HG03565 (cell line): ENCODE data around the gene TMPRSS7.

Experiments used
- ATAC-seq: cut with Tn5 transposase; IDR thresholded peaks from one replicate; pipeline ENCODE4 v1.9.1; 2021; ENCODE audit warnings: mild to moderate bottlenecking, moderate library complexity; ENCODE audit not compliant: unreplicated experiment

TMPRSS7 gene

DNA sequence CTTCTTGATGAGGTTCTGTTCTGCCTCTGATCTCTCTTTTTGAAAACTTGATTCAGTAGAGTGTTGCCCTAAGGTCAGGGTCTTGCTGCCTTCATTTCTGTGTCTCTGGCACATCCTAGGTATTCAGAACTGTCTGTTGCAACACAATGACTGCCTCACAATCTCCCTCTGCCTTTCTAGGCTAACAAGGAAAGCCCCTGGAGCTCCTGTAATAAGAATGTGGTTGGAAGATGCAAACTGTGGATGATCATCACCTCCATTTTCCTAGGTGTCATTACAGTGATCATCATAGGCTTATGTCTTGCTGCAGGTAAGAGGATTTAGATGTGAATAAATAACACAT lies 58.6 kb downstream of the TMPRSS7 start:
- no peak for ATAC-seq

DNA sequence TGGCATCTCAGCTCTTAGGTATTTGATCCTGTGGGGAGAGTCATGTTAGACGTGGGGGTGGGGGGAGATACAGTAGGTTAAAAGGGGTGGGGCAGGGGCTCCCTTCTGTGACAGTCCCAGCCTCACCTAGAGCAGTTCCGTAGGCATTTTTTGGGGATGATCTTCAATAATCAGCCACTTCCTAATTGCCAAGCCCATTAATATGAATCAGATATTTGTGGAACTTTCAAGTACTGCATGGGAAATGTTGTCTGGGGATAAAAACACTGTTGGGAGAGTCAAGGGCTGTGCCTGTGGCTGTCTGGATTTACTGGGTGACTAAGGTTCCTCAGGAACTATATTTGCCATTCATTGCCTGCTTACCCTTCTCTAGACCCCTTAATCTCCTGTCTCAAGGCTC lies 61.2 kb downstream of the TMPRSS7 start:
- ATAC-seq, result no peak

DNA sequence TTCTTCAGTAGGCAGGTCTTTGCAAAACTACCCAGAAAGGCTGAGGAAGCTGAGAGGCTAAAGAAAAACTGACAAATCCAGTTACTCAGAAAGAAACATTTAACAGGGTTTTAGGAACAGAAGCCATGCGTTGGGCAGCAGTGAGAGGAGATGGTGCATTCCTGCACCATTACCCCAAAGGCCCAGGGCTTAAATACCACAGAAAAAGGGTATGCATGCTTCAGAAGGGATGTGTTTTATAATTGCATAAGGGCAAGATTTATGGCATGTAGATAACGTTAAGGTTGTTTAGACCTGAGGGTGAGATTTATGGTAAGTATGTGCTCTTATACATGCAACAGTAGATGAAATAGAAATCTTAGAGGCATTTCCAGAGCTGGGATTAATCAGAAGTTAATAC lies 61.6 kb downstream of the TMPRSS7 start:
- no peak for ATAC-seq

DNA sequence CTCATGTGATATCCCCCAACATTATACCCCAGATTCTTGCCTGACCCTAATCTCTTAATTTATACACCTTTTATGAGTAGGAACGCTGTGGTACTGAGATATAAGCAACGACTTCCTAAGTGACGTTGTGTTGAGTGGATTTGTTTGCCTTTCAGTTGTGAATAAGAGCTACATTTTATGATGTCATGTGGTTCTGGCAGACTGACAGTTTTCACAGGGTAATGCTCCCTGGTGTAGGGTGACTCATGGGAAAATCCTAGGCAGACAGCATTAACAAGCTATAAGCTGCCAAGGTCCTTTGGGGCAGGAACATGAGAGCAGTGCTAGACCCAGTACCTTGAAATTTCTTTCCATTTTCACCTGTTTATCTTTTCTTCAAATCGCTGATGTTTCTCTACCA lies 62.8 kb downstream of the TMPRSS7 start:
- no peak for ATAC-seq

DNA sequence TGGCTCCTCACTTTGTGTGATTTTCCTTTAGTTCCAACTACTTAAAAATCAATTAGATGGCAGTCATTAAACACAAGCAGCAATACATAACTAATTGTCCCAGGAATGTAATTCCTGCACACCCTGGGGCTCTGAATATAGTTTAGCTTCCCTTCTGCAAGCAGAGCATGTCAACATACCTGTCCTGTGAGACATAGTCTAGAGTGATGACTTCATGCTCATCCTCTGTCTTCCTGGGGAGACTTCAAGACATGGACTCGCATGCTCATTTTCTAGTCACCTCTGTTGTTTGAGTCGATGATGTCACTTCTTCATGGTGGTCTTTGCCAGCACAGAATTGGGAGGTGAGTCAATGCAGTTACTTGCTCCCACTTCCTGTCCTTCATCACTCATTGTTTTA lies 67.4 kb downstream of the TMPRSS7 start:
- no peak for ATAC-seq

DNA sequence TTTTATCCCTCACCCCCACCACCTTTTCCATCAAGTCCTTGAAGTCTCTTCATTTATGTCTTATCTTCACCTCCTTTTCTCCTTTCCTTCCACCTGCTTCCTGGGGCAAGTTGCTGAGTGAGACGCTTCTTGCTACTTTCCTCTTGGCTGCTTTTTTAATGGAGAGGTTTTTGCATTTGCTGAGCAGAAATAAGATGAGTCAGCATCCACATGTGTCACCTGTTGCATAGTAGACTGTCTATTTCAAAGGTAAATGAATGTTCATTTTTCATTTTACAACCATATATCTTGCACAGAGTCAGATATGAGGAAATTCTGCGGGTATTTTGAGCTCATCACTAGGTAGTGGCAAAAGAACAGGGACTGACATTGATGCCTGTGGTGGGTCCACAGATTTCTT lies 70.2 kb downstream of the TMPRSS7 start:
- no peak for ATAC-seq

DNA sequence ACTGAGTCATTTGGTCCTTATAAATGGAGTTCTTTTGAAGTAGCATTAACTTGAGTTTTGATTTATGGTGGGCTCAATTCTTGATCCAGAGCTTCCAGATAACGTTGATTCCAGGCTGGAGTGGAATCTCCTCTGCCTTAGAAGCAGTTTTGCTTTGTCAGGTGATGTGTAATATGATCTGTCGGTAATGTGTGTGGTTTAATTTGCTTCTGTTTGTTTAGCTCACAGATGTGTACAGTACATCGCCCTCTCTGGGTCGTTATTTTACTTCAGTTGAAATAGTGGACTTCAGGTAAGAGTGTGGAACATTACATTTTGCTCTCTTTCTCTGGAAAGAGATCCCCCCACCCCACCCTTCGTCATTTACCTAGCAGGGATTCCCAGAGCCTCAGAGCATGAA lies 74.8 kb downstream of the TMPRSS7 start:
- ATAC-seq, result no peak

DNA sequence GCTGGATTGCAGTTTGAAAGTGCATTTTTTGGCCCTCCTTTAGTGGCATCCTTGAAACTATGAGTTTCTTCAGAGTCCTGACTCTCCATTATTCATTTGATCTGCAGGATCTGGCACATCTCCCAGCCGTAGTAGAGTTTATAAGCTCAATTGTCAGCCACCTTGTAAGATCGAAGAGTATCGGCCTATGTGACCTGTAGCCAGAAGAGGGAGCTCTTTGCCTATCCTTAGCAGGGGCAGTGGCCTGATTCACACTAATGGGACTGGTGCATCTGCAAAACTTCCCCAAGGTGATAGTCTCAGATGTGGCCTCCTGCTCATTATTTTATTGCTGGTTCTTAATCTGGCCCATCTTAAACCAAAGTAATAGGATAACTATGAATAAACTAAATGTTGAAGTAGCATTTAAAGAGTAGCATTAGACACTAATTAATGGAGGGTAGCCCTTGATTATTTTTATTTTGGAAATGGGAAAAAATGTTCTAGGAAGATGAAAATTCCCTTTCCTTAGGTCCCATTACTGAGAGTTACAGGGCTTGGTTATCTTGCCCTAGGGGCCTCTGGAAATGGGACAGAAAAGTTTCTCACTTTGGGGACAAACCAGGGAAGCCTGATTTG lies 77.4 kb downstream of the TMPRSS7 start:
- peak; percentile 36 for ATAC-seq

DNA sequence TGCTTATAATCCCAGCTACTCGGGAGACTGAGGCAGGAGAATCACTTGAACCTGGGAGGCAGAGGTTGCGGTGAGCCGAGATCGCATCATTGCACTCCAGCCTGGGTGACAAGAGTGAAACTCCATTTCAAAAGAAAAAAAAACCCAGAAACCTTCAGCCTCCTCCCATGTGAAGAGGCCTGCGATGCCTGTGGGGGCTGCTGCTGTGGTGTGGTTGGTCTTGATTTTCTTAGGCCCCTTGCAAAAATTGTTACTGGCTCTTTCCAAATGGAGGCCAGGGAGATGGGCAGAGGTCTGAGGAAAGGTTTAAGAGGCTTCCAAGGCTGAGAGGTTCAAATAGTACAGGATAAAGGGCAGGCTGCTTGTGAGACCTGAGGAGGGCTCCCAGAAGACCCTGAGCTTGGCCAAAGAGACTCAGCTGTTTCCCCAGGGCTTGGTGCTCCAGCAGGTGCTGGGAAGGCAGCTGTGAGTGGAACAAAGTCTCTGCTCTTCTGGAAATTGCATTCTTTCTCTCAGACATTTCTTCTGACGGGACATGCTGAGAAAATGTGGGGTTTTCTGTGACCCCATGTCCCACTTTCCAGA lies 80.1 kb downstream of the TMPRSS7 start:
- ATAC-seq, result no peak

DNA sequence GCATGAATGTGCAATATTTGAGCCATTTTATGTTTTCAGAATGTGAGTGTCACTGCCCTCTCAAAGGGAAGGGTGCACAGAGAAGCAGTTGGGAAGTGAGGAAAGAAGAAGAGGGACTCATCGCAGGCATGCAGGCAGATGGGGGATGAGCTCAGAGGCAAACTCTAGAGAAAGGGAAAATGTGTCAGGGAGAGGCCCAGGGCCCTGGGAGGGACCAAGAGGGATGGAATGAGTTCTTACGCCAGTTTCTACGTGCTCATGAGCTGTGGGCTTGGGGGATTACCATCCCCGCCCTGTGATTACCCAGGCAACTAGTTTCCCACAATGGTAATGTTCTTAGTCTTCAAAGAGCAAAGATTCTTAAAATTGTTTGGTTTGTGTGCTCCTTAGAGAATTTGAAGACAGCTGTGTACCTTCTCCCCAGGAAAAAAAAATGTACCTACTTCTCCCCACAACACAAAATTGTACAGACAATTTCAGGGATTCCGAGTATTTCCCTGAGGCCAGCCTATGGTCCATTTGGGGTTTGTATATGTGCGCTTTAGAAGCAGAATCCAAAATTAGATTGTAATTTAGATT lies 80.7 kb downstream of the TMPRSS7 start:
- ATAC-seq, result peak; percentile 31

DNA sequence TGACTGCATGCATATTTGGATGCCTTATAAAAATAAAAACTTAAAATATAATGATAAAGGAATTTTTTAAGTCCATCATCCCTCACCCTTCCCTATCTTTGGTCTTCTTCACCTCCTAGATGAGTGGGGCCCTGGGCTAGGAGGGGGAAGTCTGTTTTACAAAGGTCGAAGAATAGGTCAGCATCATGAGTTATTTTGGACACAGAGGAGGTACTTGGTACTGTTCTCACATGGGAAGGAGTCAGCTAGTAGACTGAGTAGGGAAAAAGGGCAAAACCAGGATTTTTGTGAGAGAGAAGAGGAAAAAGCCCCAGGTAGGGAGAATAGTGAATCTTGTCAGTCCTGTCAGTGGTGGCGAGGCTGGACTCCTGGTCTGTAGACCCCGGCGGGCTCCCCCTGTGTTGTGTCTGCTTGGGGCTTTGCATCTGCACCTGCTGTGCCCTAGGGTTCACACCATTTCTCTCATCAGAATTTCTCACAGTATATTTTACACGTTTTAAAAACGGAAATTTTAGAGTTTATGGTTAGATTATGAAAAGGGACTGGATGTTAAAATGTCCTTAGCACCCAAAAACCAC lies 81.4 kb downstream of the TMPRSS7 start:
- no peak for ATAC-seq

DNA sequence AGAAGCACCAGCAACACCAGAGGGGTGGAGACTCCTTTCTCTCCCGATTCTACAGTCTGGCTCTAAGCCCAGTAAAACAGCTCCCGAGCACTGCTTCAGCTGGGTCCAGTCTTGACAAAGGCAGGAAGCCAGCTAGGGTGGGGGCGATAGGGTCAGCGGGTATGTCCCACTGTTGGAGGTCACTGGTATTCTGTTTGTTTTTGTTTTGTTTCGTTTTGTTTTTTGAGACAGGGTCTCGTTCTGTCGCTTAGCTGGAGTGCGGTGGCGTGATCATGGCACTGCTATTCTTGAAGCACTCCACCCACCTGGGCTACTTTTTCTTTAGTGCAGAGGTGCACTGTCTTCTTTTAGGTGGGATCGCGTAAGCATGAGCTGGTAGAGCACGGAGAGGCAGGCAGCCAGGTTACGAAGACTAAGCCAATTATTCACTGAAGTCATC lies 82.2 kb downstream of the TMPRSS7 start:
- ATAC-seq, result no peak

DNA sequence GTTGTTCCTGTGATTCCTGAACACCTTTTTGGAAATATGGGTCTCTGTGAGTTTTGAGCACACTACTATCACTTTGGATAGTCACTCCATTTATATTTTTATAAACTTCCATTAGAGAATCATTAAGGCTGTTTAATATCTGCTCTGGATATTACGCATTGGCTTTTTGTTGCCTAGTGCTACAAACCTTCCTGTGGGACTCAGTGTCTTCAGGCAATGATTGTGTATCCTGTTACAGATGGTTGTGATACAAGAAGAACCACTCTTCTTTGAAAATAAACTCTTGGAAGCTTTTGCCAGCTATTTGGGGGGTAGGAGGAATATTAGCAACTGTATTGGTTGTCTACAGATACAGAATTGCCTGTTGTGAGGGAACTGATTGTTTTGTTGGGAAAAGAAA lies 82.9 kb downstream of the TMPRSS7 start:
- ATAC-seq, result no peak

DNA sequence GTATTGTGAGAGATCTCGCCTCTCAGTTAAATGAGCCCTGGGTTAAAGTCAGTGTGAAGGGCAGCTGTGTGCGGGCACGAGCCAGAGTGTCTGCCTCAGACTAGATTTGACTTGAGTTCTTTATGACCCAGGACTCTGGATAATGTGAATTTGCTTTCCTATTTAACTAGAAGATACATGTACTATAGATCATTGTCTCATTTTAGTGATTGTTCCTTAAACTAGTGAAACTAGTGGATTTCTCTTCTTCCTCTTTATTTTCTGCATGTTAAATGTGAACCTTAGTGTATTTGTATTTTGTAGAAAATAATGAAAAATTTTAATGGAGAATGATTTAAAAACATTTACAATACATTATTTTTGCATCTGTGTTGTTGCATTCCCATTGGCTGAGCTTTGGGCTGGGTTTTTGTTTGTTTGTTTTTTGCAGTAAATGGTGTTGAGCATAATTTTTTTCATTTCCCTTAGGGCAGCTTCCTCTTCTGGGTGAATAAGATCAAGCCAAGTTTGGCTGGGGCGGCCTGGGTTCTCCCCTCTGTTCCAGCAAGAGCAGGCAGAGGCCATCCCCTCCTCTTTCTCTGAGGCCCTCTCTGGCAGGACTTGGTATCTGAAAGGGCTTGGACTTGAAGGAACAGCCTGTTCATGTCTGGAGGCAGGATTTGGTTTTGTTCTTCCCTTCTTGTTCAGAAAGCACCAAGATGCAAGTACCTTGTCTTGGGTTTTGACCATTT lies 83.5 kb downstream of the TMPRSS7 start:
- no peak for ATAC-seq

DNA sequence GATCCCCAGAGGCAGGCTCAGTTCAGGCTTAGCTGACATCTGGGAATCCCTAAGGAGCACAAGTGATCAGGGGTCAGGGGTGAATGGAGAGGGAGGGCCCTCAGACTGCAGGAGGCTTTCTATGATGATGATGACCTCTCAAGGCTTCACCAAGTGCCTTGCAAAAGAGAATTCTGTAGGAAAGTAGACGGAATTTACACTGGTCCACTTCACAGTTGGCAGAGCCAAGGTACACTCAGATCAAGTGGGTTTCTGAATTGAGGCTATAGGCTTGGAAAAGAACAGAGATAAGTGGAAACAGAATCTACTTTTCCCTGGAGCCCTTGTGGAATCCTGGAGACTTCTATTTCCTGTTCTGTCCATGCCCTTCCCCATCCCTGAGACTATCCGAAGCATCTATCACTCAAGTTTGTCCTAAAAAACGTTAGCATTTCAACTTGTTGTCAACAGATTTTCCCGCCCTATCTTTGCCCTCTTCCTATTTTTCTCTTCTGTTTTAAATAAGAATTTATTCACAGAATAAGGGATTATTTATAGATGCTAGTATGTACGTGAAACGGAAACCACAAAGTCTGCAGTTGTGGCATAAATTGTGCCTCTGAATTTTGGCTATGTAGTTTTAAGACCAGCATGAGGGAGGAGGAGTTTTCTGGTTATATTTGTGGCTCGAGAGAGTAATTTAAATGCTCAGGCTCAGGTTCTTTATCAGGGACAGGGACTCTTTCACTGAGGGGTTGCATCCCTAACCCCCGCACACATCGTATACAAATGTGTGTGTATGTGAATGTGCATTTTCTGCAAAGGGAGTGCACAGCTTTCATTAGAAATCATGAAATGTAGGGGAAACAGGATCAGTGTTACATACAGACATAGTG lies 85.7 kb downstream of the TMPRSS7 start:
- peak; percentile 29 for ATAC-seq

DNA sequence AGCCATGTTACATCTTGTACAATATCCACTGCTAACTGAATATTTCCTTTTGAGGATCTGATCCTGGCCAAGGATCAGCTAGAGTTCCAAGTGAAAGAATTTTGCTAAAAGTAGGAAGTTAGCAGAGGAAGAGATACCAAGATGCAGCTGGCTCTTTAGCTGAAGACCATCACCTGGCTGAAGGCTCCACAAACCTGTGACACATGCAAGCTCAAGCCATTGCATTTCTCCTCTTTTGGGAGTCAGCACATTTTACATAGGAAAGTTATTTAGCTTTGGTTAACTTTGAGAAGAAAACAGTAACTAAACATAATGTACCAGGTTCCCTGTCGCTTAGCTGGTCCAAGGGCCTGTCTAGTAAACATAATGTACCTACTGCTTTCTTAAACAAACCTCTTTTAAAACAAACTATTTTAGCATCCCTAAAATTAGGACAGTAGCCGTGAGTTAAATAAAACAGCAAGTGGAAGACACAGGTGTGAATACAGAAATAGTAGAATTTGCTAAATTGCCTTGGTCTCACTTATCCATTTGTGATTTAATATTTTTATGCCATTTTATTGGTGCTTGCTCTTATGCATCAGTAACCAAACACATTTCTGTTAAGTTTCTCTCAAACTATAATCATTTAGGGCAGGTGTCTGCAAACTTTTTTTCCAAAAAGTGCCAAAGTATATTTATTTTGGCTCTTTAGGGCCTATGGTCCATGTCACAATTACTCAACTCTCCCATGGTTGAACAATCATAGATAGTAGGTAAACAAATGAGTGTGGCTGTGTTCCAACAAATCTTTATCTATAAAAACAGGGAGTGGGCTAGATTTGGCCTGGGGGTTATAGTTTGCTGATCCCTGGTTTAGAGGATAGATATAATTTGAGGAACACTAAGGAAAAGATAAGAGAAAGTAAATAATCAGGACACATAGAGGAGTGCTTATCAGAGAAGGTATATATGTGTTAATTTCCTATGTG lies 87.3 kb downstream of the TMPRSS7 start:
- ATAC-seq, result no peak

DNA sequence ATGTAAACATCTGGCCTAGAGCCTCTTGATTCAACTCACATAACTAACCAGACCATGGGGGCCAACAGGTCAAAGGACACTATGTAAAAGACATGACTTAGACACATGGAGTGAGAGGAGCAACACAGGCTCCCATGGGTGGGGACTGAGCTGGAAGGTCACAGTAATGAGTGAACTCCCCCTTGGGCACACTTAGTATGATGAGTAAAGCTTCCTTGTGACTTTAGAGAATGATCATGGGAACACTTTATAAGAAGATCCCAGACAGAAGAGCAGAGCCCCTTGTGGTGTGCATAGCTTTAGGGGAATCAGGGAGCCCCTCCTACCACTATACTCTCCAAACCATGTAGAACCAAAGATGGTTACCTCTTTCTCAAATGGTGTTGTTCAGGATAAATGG lies 88.3 kb downstream of the TMPRSS7 start:
- ATAC-seq, result no peak

DNA sequence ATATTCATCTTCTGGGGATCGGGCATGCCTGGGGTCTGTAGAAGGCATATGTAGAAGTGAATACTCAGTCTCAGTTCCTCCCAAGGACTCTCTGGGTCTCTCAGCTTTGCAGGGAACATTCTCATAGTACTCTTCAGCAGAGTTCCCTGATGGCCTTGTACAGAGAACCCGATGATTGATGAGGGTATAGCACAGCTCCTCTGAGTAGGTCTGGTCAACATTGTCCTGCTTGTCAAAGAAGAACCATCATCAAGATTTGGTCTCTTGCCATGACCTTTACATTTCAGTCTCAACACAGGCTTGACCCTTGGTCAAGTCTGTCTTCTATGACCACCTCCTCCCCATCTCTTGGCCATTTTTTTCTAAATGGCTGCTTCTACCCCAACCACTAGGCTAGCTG lies 89.0 kb downstream of the TMPRSS7 start:
- ATAC-seq, result no peak

DNA sequence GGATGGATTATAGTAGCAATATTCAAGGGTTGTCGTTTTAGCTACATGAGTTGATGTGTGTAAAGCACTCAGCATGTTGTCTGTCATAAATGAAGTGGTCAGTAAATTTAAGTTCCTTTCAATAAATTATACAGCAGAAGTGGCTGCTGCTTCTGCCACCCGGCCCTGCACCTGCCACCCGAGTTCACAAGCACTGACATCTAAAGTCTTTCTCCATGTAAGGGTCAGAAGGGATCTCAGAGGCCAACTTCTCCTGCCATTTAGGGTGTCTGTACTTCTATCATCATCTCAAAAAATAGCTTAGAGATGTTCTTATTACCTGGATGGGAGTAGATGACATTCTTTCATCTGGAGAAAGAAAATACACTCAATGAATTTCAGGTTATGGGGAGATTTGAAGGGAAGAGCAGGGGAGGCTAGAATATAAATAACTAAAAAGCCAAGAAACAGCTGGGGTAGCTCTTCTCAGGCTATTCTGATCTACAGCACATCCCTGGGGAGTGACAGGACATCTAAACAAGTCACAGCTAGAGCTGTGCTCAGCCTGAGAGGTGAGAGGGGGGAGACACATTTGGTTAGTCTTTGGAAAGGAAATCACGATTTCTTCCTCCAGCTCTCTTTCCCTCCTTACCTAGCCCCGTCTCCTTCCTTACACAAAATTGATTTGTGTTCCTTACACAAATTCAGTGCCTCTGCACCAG lies 90.5 kb downstream of the TMPRSS7 start:
- ATAC-seq, result no peak
